Trophoblast cell (in vitro differentiated cells and primary cell): ENCODE results near the gene MUSK.
"Not testable (repeated sequence)": the region's sequence is repeated elsewhere in the genome, so short reads cannot be mapped to it uniquely, and the experiment has no call there.

Experiments
- DNase-seq, 2 donors: peaks; one replicate each; pipeline ENCODE4 v3.0.0-alpha.2; 2016
- H2AFZ ChIP-seq: 2 replicates; pipeline ENCODE4 v1.6.1; 2013; ENCODE audit warnings: low read length, moderate library complexity, mild to moderate bottlenecking; ENCODE audit not compliant: insufficient read depth, poor library complexity
- H2AK5ac ChIP-seq: 2 replicates; pipeline ENCODE4 v1.6.1; 2013; ENCODE audit warnings: mild to moderate bottlenecking, low read length
- H2BK120ac ChIP-seq: 2 replicates; pipeline ENCODE4 v1.6.1; 2013; ENCODE audit warnings: low read length, mild to moderate bottlenecking, moderate library complexity; ENCODE audit not compliant: insufficient read depth, poor library complexity
- H2BK12ac ChIP-seq: 2 replicates; pipeline ENCODE4 v1.6.1; 2013; ENCODE audit warnings: mild to moderate bottlenecking, low read length, moderate library complexity
- H2BK5ac ChIP-seq: 2 replicates; pipeline ENCODE4 v1.6.1; 2013; ENCODE audit warnings: low read length, low read depth, moderate library complexity, mild to moderate bottlenecking; ENCODE audit not compliant: poor library complexity
- H3K14ac ChIP-seq: 2 replicates; pipeline ENCODE4 v1.6.1; 2013; ENCODE audit warnings: mild to moderate bottlenecking, low read length
- H3K18ac ChIP-seq: 2 replicates; pipeline ENCODE4 v1.6.1; 2013; ENCODE audit warnings: mild to moderate bottlenecking, low read length
- H3K23ac ChIP-seq: 2 replicates; pipeline ENCODE4 v1.6.1; 2013; ENCODE audit warnings: low read length
- H3K27ac ChIP-seq: 2 replicates; pipeline ENCODE4 v1.5.1; 2013; ENCODE audit warnings: low read depth, mild to moderate bottlenecking, inconsistent platforms, low read length, moderate library complexity
- H3K27me3 ChIP-seq: 2 replicates; pipeline ENCODE4 v1.6.1; 2013; ENCODE audit warnings: inconsistent platforms, mild to moderate bottlenecking, low read length, moderate library complexity; ENCODE audit not compliant: insufficient read depth
- H3K36me3 ChIP-seq, 2 experiments: 1 replicate in 1 of 2; 2 replicates in 1 of 2; pipeline ENCODE4 v1.6.1; 2013; ENCODE audit warnings: low read length in 2 of 2, mild to moderate bottlenecking in 2 of 2, moderate library complexity in 1 of 2; ENCODE audit not compliant: insufficient read depth in 2 of 2, control insufficient read depth in 1 of 2
- H3K4ac ChIP-seq: 2 replicates; pipeline ENCODE4 v1.6.1; 2013; ENCODE audit warnings: low read depth, mild to moderate bottlenecking, low read length, moderate library complexity
- H3K4me1 ChIP-seq, 2 experiments: 1 replicate in 1 of 2; 2 replicates in 1 of 2; pipeline ENCODE4 v1.6.1; 2013; ENCODE audit warnings: low read length in 2 of 2, mild to moderate bottlenecking in 2 of 2, moderate library complexity in 1 of 2; ENCODE audit not compliant: insufficient read depth in 2 of 2, control insufficient read depth in 1 of 2
- H3K4me2 ChIP-seq: 2 replicates; pipeline ENCODE4 v1.6.1; 2013; ENCODE audit warnings: inconsistent platforms, mild to moderate bottlenecking, low read length, moderate library complexity
- H3K4me3 ChIP-seq: 2 replicates; pipeline ENCODE4 v1.5.1; 2013; ENCODE audit warnings: mild to moderate bottlenecking, low read depth, low read length, inconsistent platforms
- H3K79me1 ChIP-seq: one replicate; pipeline ENCODE4 v1.6.1; 2013; ENCODE audit warnings: low read length
- H3K79me2 ChIP-seq: 2 replicates; pipeline ENCODE4 v1.6.1; 2013; ENCODE audit warnings: low read length, mild to moderate bottlenecking; ENCODE audit not compliant: control insufficient read depth, insufficient read depth, poor library complexity
- H3K9ac ChIP-seq: 2 replicates; pipeline ENCODE4 v1.6.1; 2013; ENCODE audit warnings: mild to moderate bottlenecking, low read length
- H3K9me3 ChIP-seq: 2 replicates; pipeline ENCODE4 v1.6.1; 2013; ENCODE audit warnings: low read depth, mild to moderate bottlenecking, control low read depth, inconsistent platforms, low read length; ENCODE audit not compliant: insufficient read depth
- H4K12ac ChIP-seq: 2 replicates; pipeline ENCODE4 v1.6.1; 2013; ENCODE audit warnings: low read depth, mild to moderate bottlenecking, low read length, moderate library complexity
- H4K8ac ChIP-seq: 2 replicates; pipeline ENCODE4 v1.6.1; 2013; ENCODE audit warnings: low read depth, mild to moderate bottlenecking, low read length, moderate library complexity
- H4K91ac ChIP-seq: one replicate; pipeline ENCODE4 v1.6.1; 2013; ENCODE audit warnings: low read depth, mild to moderate bottlenecking, low read length, moderate library complexity
- WGBS: extraction: QIAGEN DNeasy Blood & Tissue Kit; methylation state at CpG from one replicate; pipeline ENCODE4 v1.1.7; 2013; ENCODE audit warnings: missing lambda C conversion rate; ENCODE audit not compliant: insufficient read length, insufficient coverage; ENCODE audit errors: extremely low coverage; 5-methylcytosine and 5-hydroxymethylcytosine counted together

MUSK gene

DNA sequence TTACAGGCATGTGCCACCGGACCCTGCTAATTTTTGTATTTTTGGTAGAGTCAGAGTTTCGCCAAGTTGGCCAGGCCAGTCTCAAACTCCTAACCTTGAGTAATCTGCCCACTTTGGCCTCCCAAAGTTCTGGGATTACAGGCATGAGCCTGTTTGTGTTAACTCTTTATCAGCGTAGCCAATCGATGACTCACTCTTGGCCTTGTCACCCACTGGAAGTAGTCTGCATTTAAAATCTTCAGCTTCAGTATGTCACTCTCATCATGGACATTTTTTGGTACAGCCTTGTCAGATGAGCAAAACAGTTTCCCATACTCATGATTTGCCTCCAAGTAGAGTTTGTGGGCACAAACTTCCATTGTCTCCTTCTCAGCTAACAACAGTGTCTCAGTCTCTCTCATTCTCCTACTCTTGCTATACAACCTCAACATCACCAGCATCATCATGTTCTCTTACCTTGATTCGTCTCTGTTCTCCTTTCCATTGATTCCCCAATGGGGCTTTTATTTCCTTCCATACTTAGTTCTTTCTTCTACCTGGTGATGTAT is 22.5 kb downstream of the MUSK start:
- H2AK5ac ChIP-seq = no peak overlapping the region
- H3K79me1 ChIP-seq = no peaks in the 10 kb centered on the region
- H3K9me3 ChIP-seq = no peaks in the 10 kb centered on the region
- DNase-seq = peak; percentile 75 to 84
- no peaks in the 10 kb centered on the region for H3K27me3 ChIP-seq
- no peak overlapping the region for H3K4me3 ChIP-seq
- H3K23ac ChIP-seq = no peak overlapping the region
- no peak overlapping the region for H3K18ac ChIP-seq
- no peak overlapping the region for H2BK12ac ChIP-seq
- no peak overlapping the region for H3K4ac ChIP-seq
- no peak overlapping the region for H2AFZ ChIP-seq
- H3K14ac ChIP-seq = no peak overlapping the region
- no peak overlapping the region for H4K12ac ChIP-seq
- no peak overlapping the region for H4K8ac ChIP-seq
- no peak overlapping the region for H3K27ac ChIP-seq
- no peak overlapping the region for H3K9ac ChIP-seq
- H2BK5ac ChIP-seq = no peak overlapping the region
- no peak overlapping the region for H4K91ac ChIP-seq
- H3K36me3 ChIP-seq = no peaks in the 10 kb centered on the region
- no CpG with 5 or more reads among the region's 5 CpGs for WGBS
- no peak overlapping the region for H3K4me2 ChIP-seq
- H3K79me2 ChIP-seq = no peaks in the 10 kb centered on the region
- no peak overlapping the region for H2BK120ac ChIP-seq
- H3K4me1 ChIP-seq = no peaks in the 10 kb centered on the region

DNA sequence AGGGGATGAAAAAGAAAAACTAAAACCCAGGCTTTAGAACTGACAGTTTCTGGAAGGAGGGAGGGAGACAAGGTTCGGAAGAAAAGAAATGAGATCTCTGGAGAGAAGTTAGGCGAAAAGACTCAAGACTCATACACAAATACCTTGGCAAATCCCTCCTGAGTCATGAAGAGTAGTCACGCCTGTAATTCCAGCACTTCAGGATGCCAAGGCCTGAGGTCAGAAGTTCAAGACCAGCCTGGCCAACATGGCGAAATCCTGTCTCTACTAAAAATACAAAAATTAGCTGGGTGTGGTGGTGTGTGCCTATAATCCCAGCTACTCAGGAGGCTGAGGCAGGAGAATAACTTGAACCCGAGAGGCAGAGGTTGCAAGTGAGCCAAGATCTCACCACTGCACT is 27.3 kb downstream of the MUSK start:
- not testable (repeated sequence) for H3K4me3 ChIP-seq, H3K23ac ChIP-seq, H2BK120ac ChIP-seq, H2BK5ac ChIP-seq, H3K27ac ChIP-seq, H3K36me3 ChIP-seq, H2BK12ac ChIP-seq, H2AFZ ChIP-seq, H3K79me2 ChIP-seq, H3K4me1 ChIP-seq, H3K27me3 ChIP-seq, H3K79me1 ChIP-seq, H4K8ac ChIP-seq, H3K4me2 ChIP-seq, H4K12ac ChIP-seq, H3K14ac ChIP-seq, H3K4ac ChIP-seq, H3K9me3 ChIP-seq, H3K9ac ChIP-seq, H4K91ac ChIP-seq, H3K18ac ChIP-seq, H2AK5ac ChIP-seq
- peak in 1 of 2 donors; percentile 43 for DNase-seq
- WGBS = no CpG with 5 or more reads among the region's 5 CpGs

DNA sequence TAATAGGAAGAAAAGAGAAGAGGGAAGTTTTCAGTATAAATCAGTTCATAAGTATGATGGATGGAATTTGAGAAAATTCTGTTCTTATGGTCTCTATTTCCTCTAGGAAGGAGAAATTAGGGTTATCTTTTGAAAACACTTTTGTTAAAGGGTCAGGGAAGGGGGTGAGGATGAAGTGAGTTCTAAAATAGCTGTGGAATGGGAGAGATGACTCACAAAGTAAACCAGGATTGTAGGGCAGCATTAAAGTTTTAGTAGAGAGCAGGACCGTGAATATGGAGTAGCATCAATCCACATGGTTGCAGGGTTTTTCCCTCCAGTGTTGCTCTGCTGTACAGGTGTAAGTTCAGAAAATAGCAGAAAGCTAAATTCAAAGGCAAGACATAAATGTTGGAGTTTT is 32.4 kb downstream of the MUSK start:
- WGBS = no CpG with 5 or more reads among the region's 1 CpG
- Histone ChIP-seq H3K27me3 (no peaks in the 10 kb centered on the region), H3K18ac (no peak overlapping the region), H2BK120ac (no peak overlapping the region), H3K36me3 (no peaks in the 10 kb centered on the region), H2AFZ (no peak overlapping the region), H4K91ac (no peak overlapping the region), H3K4me2 (no peak overlapping the region), H3K9me3 (no peaks in the 10 kb centered on the region), H3K23ac (no peak overlapping the region), H2BK5ac (no peak overlapping the region), H3K4ac (no peak overlapping the region), H3K79me2 (no peaks in the 10 kb centered on the region), H3K4me1 (no peaks in the 10 kb centered on the region), H2BK12ac (no peak overlapping the region), H2AK5ac (no peak overlapping the region), H3K14ac (no peak overlapping the region), H4K12ac (no peak overlapping the region), H3K4me3 (no peak overlapping the region), H4K8ac (no peak overlapping the region), H3K79me1 (no peaks in the 10 kb centered on the region), H3K27ac (no peak overlapping the region), H3K9ac (no peak overlapping the region)
- no peak for DNase-seq

DNA sequence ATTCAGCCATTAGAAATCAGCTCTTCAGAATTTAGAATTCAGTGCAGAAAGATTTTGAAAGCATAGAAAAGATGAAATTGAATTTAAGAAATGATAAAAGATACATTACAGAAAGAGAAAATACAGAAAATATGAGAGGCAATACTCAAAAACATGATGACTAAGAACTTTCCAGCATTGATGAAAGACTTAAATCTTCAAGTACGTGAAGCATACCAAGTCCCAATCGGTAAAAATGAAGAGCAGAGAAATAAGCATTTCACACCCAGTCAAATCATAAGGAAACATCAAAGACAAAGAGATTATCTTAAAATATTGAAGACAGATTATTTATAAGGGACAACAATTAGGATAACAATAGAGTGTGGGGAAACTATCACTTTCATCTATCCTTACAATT is 35.1 kb downstream of the MUSK start:
- DNase-seq = no peak
- H3K27ac ChIP-seq = no peak overlapping the region
- no peaks in the 10 kb centered on the region for H3K79me1 ChIP-seq

More for the DNA sequence above, 35.1 kb downstream of the MUSK start:
- Histone ChIP-seq H3K27me3 (no peaks in the 10 kb centered on the region), H3K18ac (no peak overlapping the region), H3K9ac (no peak overlapping the region), H3K79me2 (no peaks in the 10 kb centered on the region), H2BK12ac (no peak overlapping the region), H3K4me1 (no peaks in the 10 kb centered on the region), H3K4me2 (no peak overlapping the region), H2AFZ (no peak overlapping the region), H2BK120ac (no peak overlapping the region), H3K36me3 (no peaks in the 10 kb centered on the region), H4K91ac (no peak overlapping the region), H3K14ac (no peak overlapping the region), H3K4ac (no peak overlapping the region), H3K9me3 (no peaks in the 10 kb centered on the region), H3K23ac (no peak overlapping the region), H4K8ac (no peak overlapping the region), H4K12ac (no peak overlapping the region), H2BK5ac (no peak overlapping the region), H2AK5ac (no peak overlapping the region), H3K4me3 (no peak overlapping the region)
- WGBS = no CpG with 5 or more reads among the region's 2 CpGs
